Fibroblast of upper back skin (primary cell): ENCODE measurements around the gene C3orf20.

Source experiments
- DNase-seq: peaks from one replicate; pipeline ENCODE4 v3.0.0-alpha.2; 2013

The C3orf20 gene

GRCh38 chr3:14674841-14675240 is at the start of gene C3orf20:
Gene C3orf20 (plus strand): TSS chr3:14675141. CDS start chr3:14682714, 7,573 bp downstream.
- DNase-seq, result no peak

- no peak for DNase-seq
Observed at GRCh38 chr3:14625443-14625842, 49.5 kb upstream of the C3orf20 start.

- no peak for DNase-seq
Observed at GRCh38 chr3:14627815-14628214, 47.1 kb upstream of the C3orf20 start.

GRCh38 chr3:14628406-14628805 is 46.5 kb upstream of the C3orf20 start:
- no peak for DNase-seq

- no peak for DNase-seq
Observed at GRCh38 chr3:14630404-14631100, 44.4 kb upstream of the C3orf20 start.

- no peak for DNase-seq
Observed at GRCh38 chr3:14631101-14631497, 43.8 kb upstream of the C3orf20 start.

GRCh38 chr3:14631687-14632441 is 43.1 kb upstream of the C3orf20 start:
- DNase-seq, result no peak

- DNase-seq, result no peak
Observed at GRCh38 chr3:14632442-14632930, 42.5 kb upstream of the C3orf20 start.

GRCh38 chr3:14633417-14633816 is 41.5 kb upstream of the C3orf20 start:
- no peak for DNase-seq

- DNase-seq, result peak; percentile 26
Observed at GRCh38 chr3:14633819-14634424, 41.0 kb upstream of the C3orf20 start.

- peak; percentile 31 for DNase-seq
Observed at GRCh38 chr3:14634763-14635400, 40.1 kb upstream of the C3orf20 start.

- DNase-seq, result no peak
Observed at GRCh38 chr3:14636496-14637087, 38.3 kb upstream of the C3orf20 start.

- DNase-seq, result no peak
Observed at GRCh38 chr3:14640157-14640562, 34.8 kb upstream of the C3orf20 start.

- no peak for DNase-seq
Observed at GRCh38 chr3:14640734-14641133, 34.2 kb upstream of the C3orf20 start.

GRCh38 chr3:14641346-14641745 is 33.6 kb upstream of the C3orf20 start:
- DNase-seq, result no peak

- no peak for DNase-seq
Observed at GRCh38 chr3:14645453-14645852, 29.5 kb upstream of the C3orf20 start.

GRCh38 chr3:14646131-14646573 is 28.8 kb upstream of the C3orf20 start:
- no peak for DNase-seq

GRCh38 chr3:14646589-14647413 is 28.1 kb upstream of the C3orf20 start:
- no peak for DNase-seq

GRCh38 chr3:14647976-14648955 is 26.7 kb upstream of the C3orf20 start:
- DNase-seq, result no peak

GRCh38 chr3:14649466-14649865 is 25.5 kb upstream of the C3orf20 start:
- no peak for DNase-seq

- no peak for DNase-seq
Observed at GRCh38 chr3:14650193-14650592, 24.7 kb upstream of the C3orf20 start.
